A673 (cell line): ENCODE measurements around the gene PDPN.

Source experiments
- EZH2 ChIP-seq: fragments of 200-600 bp; sonication (generic); IDR thresholded peaks from 2 replicates; pipeline ENCODE4 v1.6.1; 2017; ENCODE audit warnings: borderline replicate concordance, low read depth, mild to moderate bottlenecking, mixed read lengths, antibody characterized with exemption, low read length; ENCODE audit not compliant: poor library complexity, severe bottlenecking
- TF ChIP-seq, protein P1 (sequence below): fragments of 300-800, 200-600 bp; sonication (generic); conservative IDR thresholded peaks from 2 replicates; pipeline ENCODE4 v1.5.1; 2017; ENCODE audit warnings: low read depth, mild to moderate bottlenecking, antibody characterized with exemption, low read length, moderate library complexity, mixed read lengths

DNA sequence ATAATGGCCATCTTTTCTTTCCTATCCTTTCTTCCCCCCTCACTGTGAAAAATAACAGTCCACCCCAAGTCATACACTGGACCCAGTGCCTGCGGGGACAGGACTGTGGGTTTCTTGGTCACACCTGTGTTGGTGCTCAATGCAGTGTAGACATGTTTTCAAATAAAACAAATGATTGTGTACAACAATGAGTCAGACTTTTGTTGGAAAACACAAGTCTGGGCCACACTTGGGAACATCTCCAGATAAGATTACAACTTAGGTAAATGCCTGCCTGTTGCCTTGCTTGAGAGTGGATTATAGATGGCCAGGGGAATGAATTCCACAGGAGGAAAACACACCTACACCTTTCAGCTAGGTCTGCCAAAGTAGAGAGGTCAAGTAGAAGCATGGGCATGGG is 34.1 kb downstream of the PDPN start:
- TF ChIP-seq EZH2: no peak
- TF ChIP-seq, protein P1, sequence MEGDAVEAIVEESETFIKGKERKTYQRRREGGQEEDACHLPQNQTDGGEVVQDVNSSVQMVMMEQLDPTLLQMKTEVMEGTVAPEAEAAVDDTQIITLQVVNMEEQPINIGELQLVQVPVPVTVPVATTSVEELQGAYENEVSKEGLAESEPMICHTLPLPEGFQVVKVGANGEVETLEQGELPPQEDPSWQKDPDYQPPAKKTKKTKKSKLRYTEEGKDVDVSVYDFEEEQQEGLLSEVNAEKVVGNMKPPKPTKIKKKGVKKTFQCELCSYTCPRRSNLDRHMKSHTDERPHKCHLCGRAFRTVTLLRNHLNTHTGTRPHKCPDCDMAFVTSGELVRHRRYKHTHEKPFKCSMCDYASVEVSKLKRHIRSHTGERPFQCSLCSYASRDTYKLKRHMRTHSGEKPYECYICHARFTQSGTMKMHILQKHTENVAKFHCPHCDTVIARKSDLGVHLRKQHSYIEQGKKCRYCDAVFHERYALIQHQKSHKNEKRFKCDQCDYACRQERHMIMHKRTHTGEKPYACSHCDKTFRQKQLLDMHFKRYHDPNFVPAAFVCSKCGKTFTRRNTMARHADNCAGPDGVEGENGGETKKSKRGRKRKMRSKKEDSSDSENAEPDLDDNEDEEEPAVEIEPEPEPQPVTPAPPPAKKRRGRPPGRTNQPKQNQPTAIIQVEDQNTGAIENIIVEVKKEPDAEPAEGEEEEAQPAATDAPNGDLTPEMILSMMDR: no peak
